Measurements from ENCODE around the gene BICC1. TPM values are rescaled to one million over a fixed set of nuclear protein-coding genes. Genes with fewer than 3 reads are reported as not detected.

Gene BICC1
- total and polyA plus RNA-seq, 2 donors (not counting 3 experiments of a cell fraction or from before 2014, with no cell fraction given) = 0.06 to 0.29 TPM

DNA sequence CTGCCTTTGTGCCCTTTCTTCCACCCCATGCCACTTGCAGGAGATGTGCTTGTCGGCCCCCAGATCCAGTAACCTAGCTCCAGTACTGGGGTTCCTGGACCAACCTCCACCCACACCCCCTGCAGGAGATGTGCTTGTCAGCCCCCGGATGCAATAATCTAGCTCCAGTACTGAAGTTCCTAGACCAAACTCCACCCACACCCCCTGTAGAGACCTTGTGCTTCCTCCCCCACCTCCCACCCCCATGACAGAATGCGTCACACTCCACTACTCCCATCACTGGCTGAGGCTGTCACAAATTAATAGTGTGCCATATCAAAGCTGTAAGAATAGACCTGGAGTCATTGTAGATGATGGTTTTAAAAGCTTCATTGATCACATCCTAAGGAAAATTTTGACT is 185.0 kb downstream of the BICC1 start:
- TF ChIP-seq EZH2 (IDR thresholded peaks at IDR 0.05; ENCODE audit: borderline replicate concordance, low read depth, low read length, severe bottlenecking) (no peak), FOS (IDR thresholded peaks at IDR 0.05; ENCODE audit: borderline replicate concordance, insufficient read depth, low read length) (no peak), POLR2A (IDR thresholded peaks at IDR 0.05; ENCODE audit: low read depth, low read length) (no peak), MYC (IDR thresholded peaks at IDR 0.05; ENCODE audit: low read depth, low read length) (no peak)

DNA sequence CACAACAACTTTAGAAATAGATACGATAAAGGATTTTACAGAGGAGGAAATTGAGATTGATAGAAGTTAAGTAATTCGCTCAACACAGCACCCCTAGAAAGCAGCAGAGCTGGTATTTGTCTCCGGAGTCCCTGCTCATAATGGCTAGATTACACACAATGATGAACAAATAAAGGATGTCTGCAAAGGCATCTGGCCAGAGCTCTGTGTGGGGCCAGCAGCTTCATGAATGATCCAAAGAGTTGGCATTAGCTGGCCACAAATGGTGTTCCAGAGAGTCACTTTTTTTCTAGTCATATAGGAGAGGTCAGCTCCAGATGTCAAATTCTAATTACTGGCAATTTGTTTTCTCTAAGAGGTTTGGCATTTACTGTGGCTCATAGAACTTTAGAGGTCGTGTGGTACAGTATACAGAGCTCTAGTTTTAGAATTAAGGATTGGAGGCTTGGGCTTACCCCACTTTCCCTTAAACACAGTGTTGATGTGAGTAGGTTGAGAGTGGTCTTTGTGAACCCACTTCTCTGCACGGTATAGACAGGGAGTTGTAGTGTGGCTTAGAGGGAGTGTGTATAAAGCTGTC is 186.2 kb downstream of the BICC1 start:
- CTCF ChIA-PET = no interaction called here
- H3K27me3 ChIP-seq (ENCODE audit: control insufficient read depth in 2 of 2, insufficient read depth in 2 of 2, low read length in 2 of 2) = no peaks in the 10 kb centered on the region
- no peaks in the 10 kb centered on the region for H3K9me3 ChIP-seq (replicated peaks; ENCODE audit: control insufficient read depth, insufficient read depth, low read length)
- no peaks in the 10 kb centered on the region for H3K9me1 ChIP-seq (replicated peaks; ENCODE audit: control insufficient read depth, extremely low read depth, insufficient read depth, low read length)
- no peak for TF ChIP-seq GATA2 (IDR thresholded peaks at IDR 0.05; ENCODE audit: insufficient read depth, insufficient read length, low read depth, low read length)
- no peaks in the 10 kb centered on the region for H4K20me1 ChIP-seq (replicated peaks; ENCODE audit: control insufficient read depth, extremely low read depth, insufficient read depth, low read length)
- no peaks in the 10 kb centered on the region for H3K4me1 ChIP-seq (ENCODE audit: control insufficient read depth, extremely low read depth, insufficient read depth, low read length)
- H3K79me2 ChIP-seq (ENCODE audit: control insufficient read depth, insufficient read depth, low read length) = no peaks in the 10 kb centered on the region
- H3K4me2 ChIP-seq (ENCODE audit: insufficient read depth, low read length) = no peak overlapping the region
- no TSS peak for BruUV-seq (replicated peaks)
- no peak overlapping the region for H3K9ac ChIP-seq (replicated peaks; ENCODE audit: extremely low read depth, insufficient read depth, low read length)
- H2AFZ ChIP-seq (ENCODE audit: low read depth, low read length) = no peak overlapping the region
- no peak overlapping the region for H3K4me3 ChIP-seq (replicated peaks in 1 of 3; ENCODE audit: insufficient read depth in 1 of 3, low read depth in 1 of 3, low read length in 3 of 3)
- no peak for FAIRE-seq
- POLR2A ChIA-PET = no interaction called here
- dilution Hi-C loops (cut with MboI; ENCODE audit: extremely low pct_ligation_motif_present, low sequenced_read_pairs) = no loop called here
- H3K27ac ChIP-seq (ENCODE audit: insufficient read depth, low read depth, low read length) = no peak overlapping the region
- intact Hi-C loops (cut with micrococcal nuclease) = no loop called here
- H3K36me3 ChIP-seq (ENCODE audit: control insufficient read depth in 2 of 2, extremely low read depth in 1 of 2, insufficient read depth in 2 of 2, low read length in 2 of 2) = no peaks in the 10 kb centered on the region
- no peak for DNase-seq (ENCODE audit: low read depth, low spot score)

More for the DNA sequence above, 185.0 kb downstream of the BICC1 start:
- Histone ChIP-seq H3K27me3 (ENCODE audit: control insufficient read depth in 2 of 2, insufficient read depth in 2 of 2, low read length in 2 of 2) (no peaks in the 10 kb centered on the region), H3K36me3 (ENCODE audit: control insufficient read depth in 2 of 2, extremely low read depth in 1 of 2, insufficient read depth in 2 of 2, low read length in 2 of 2) (no peaks in the 10 kb centered on the region), H3K4me3 (replicated peaks in 1 of 3; ENCODE audit: insufficient read depth in 1 of 3, low read depth in 1 of 3, low read length in 3 of 3) (no peak overlapping the region), H3K4me1 (ENCODE audit: control insufficient read depth, extremely low read depth, insufficient read depth, low read length) (no peaks in the 10 kb centered on the region), H3K9me3 (replicated peaks; ENCODE audit: control insufficient read depth, insufficient read depth, low read length) (no peaks in the 10 kb centered on the region), H3K4me2 (ENCODE audit: insufficient read depth, low read length) (no peak overlapping the region), H4K20me1 (replicated peaks; ENCODE audit: control insufficient read depth, extremely low read depth, insufficient read depth, low read length) (no peaks in the 10 kb centered on the region), H3K27ac (ENCODE audit: insufficient read depth, low read depth, low read length) (no peak overlapping the region), H3K9ac (replicated peaks; ENCODE audit: extremely low read depth, insufficient read depth, low read length) (no peak overlapping the region), H3K79me2 (ENCODE audit: control insufficient read depth, insufficient read depth, low read length) (no peaks in the 10 kb centered on the region), H2AFZ (ENCODE audit: low read depth, low read length) (no peak overlapping the region), H3K9me1 (replicated peaks; ENCODE audit: control insufficient read depth, extremely low read depth, insufficient read depth, low read length) (no peaks in the 10 kb centered on the region)
- no peak for DNase-seq (ENCODE audit: low read depth, low spot score)
- ChIA-PET CTCF (no interaction called here), POLR2A (no interaction called here)
- dilution Hi-C loops (cut with MboI; ENCODE audit: extremely low pct_ligation_motif_present, low sequenced_read_pairs) (no loop called here), intact Hi-C loops (cut with micrococcal nuclease) (no loop called here)
- FAIRE-seq = no peak
- no TSS peak for BruUV-seq (replicated peaks)
